SH-SY5Y (cell line): Measurements from ENCODE around the gene NEURL1B.

Experiments used
- GATA2 ChIP-seq: IDR thresholded peaks from 2 replicates; pipeline ENCODE4 v1.6.1; 2011; ENCODE audit warnings: mild to moderate bottlenecking, low read depth, low read length
- GATA3 ChIP-seq: IDR thresholded peaks from 2 replicates; pipeline ENCODE4 v1.6.1; 2011; ENCODE audit warnings: low read depth, mild to moderate bottlenecking, low read length, moderate library complexity

DNA sequence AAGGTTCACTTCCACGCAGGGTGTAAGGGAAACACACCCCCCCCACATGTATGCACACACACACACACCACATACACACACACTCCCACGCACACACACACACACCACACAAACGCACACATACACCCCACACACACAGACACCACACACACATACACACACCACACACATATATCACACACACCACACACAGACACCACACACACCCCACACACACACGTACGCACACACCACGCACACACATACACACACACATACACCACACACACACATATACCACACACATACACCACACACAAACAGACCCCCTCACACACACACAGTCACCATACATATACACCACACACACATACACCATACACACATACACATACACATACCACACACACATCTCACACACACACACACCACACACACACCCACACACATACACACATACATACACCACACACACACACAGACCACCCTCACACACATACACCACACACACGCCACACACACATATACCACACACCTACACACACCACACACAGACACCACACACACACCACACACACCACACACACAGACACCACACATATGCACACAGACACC is 44.3 kb upstream of the NEURL1B start:
- TF ChIP-seq GATA2 (no peak), GATA3 (no peak)
